ENCODE measurements around the gene GNA12. TPM values are rescaled to one million over a fixed set of nuclear protein-coding genes. Genes with fewer than 3 reads are reported as not detected.
"Not testable (repeated sequence)": the region's sequence is repeated elsewhere in the genome, so short reads cannot be mapped to it uniquely, and the experiment has no call there.

GNA12 gene
- total RNA-seq, 1 experiment from 2014 or later: 16.4 TPM

DNA sequence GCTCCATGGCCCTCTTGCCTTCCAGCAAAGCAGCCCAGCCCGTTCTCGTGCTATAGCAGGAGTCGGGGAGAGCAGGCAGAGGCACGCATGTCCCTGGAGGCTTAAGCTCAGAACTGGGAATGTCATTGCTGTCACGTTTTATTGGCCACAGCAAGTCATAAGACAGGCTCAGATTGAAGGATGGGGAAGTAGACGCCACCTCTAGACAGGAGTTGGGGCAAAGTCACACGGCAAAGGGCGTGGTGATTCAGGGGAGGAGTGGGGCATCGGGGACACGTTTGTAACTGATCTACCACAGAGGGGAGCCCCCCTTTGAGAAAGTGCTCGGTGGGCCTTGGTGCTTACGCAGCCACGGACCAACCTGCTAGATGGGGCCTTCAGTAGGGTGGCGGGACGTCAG lies 165.7 kb downstream of the GNA12 start:
- DNase-seq (ENCODE audit: low spot score): not testable (repeated sequence)

Other genes starting within 250 kb of the GNA12 start
- gene TTYH3, start 212.3 kb downstream of the GNA12 start, total RNA-seq (2014; rRNA removed; shearing (Covaris generic)): 34.3 and 42.4 TPM in 2 replicates
- gene AMZ1, start 156.1 kb downstream of the GNA12 start, total RNA-seq (2014; rRNA removed; shearing (Covaris generic)): 0.07 and 0.28 TPM in 2 replicates
- 16.9 and 23.0 TPM in 2 replicates for gene CARD11, start 199.6 kb upstream of the GNA12 start, total RNA-seq (2014; rRNA removed; shearing (Covaris generic))